ENCODE measurements around the gene PSMA2.

Gene PSMA2

GRCh38 chr7:42931834-42932651, at the start of gene PSMA2, which contains the start of gene MRPL32:
TSS of gene PSMA2 (minus strand) at chr7:42932174. CDS start at chr7:42932158, 16 bp downstream.
TSS of gene MRPL32 (plus strand) at chr7:42932376. CDS start at chr7:42932387, 11 bp downstream.
- DNase-seq: peak; percentile 98

DNA sequence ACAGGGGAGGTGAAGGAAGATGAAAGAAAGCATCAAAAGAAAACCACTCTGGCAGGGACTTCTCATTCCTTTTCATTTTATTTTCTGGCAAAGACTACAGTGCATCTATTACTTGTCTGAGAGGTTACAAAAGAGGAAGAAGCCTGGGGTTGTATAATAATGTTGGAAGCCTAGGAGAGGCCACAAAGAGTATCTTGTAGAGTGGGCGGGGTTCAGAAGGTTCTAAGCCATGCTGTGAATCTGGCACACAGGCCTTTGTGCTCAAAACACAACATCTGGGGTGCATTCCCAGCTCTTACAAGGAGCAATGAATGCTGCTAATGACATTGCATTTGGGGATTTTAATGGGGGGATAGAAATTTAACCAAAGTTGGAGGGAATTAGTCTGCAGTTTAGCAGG, 49.6 kb upstream of the PSMA2 start:
- no peak for DNase-seq

GRCh38 chr7:42980514-42980913, 48.5 kb upstream of the PSMA2 start:
- no peak for DNase-seq

GRCh38 chr7:42980084-42980483, 48.1 kb upstream of the PSMA2 start:
- no peak for DNase-seq

- DNase-seq: no peak
Measured at GRCh38 chr7:42978496-42978895, 46.5 kb upstream of the PSMA2 start.

- no peak for DNase-seq
Measured at GRCh38 chr7:42976371-42976770, 44.4 kb upstream of the PSMA2 start.

DNA sequence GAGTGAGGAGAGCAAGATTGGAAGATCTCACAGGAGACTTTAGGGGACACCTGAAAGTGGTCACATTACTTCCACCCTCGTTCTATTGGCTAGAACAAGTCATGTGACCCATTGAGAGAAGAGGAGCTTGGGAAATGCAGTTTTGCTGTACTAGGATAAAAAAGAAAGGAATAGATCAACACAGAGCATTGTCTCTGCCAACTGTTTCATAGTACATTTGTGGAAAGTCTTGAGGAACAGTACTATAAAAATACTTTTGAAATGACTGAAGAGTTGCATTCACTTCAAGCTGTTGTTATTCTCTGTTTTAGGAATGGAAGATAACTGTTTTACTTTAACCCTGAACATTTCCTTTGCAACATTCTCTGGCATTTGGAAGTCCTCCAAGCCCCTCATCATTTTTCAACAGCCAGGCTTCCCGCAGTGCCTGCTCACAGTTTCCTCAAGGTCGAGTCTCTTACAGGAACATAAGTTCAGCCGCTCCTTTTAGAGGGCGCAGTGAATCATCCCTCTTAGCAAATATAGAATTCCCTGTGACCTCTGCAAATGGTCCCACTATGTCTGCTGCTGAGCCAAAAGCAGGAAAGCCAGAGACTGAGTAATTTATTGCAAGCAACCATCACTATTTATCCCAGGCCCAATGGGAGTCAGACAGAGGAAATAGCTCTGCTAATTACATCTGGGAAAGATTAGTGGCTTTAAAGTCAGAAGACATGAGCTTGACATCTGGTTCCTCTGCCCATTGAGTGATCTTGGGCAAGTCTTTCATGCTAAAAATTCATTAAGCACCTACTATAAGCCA, 40.9 kb upstream of the PSMA2 start:
- no peak for DNase-seq

- DNase-seq: no peak
Measured at GRCh38 chr7:42967391-42967790, 35.4 kb upstream of the PSMA2 start.

DNA sequence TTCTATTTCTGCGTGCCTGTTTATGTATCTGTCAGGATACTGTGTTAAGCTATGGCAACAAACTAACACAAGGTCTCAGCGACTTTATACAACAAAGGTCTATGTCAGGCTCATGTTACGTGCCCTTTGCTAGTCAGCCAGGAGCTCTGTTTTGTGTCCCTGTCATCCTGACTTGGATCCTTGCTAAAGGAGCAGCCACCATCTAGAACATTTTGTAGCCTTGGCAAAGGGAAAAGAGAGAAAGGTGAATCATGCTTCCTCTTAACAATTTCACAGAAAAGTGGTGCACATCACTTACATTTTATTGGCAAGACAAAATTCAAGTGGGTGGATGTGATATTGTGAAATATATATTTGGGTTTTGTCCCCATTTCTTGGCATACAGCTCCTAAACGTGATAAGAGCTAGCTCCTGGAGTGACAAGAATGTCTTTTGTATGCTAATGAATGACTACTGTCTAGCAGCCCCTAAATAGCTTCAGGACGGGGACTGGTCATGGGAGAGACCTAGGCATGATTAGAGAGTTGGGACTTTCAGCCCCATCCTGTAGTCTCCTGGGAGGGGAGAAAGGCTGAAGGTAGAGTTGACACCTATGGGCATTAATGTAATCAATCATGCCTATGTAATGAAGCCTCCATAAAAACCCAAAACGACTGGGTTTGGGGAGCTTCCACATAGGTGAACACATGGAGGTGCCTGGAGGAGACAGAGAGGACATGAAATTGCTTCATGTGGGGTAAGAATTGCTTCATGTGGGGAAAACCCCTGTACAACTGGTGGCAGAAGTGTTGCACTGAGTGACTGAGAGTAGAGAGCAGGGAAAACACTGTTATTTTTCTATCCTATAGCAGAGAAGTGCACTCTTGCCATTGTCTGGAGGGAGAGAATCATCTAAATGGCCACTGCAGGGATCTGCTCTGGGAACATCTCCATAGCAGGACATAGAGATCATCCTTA, 33.2 kb upstream of the PSMA2 start:
- DNase-seq: no peak

DNA sequence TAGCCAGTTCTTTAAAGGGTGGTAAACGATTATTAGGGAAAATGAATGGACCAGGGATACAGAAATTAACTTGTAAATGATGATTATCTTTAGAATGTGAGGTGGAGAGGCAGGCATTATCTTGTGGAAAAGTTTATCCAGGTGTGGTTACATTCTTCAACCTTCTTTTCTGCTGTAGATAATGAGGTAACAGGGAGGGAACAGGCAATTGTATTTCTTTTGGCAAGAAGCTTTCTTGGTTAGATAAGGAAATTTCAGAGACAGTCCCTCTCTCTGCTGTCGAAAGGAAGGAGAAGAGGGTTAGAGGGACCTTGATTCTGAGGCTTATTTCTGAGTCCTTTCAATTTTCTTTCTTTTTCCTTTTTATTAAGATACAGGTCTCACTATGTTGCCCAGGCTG, 32.3 kb upstream of the PSMA2 start:
- DNase-seq: no peak

DNA sequence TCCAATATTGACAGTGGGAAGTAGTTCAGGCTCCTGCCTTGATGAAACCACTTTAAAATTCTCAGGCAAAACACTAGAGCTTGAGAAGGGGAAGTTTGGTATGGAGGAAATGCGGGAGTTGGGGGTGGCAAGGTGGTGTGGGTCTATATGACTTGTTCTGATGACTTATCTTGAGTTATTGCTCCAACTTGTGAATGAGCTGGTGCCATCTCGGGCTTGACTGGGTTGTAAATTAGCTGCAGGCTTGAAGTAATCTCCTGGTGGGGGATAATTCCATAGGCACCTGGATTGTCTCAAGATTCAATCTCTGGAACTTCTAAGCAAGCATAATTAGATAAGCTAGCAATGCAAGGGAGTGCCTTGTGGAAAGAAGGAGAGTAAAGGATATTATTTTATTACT, 29.2 kb upstream of the PSMA2 start:
- no peak for DNase-seq

- no peak for DNase-seq
Measured at GRCh38 chr7:42960762-42961161, 28.8 kb upstream of the PSMA2 start.

- DNase-seq: no peak
Measured at GRCh38 chr7:42959549-42959948, 27.6 kb upstream of the PSMA2 start.

DNA sequence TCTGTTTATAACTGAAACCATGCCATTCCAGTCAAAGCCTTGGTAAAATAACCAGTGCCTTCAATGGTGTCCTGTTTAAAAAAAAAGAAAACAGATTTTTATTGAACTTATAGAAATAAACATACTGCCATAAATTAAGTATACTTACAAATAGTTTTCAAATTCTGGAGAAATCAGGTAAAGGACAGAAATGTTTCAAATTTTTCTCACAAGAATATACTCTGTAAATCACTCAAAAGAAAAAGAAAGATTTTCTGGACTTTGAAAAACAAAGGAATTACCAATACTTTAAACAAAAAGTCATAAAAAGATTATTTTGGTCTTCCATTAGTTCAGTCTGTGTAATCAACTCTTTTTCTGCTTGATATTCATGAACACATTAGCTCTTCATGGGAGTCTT, 24.1 kb upstream of the PSMA2 start:
- DNase-seq: no peak

- no peak for DNase-seq
Measured at GRCh38 chr7:42953994-42954393, 22.0 kb upstream of the PSMA2 start.

- no peak for DNase-seq
Measured at GRCh38 chr7:42952328-42952727, 20.4 kb upstream of the PSMA2 start.

DNA sequence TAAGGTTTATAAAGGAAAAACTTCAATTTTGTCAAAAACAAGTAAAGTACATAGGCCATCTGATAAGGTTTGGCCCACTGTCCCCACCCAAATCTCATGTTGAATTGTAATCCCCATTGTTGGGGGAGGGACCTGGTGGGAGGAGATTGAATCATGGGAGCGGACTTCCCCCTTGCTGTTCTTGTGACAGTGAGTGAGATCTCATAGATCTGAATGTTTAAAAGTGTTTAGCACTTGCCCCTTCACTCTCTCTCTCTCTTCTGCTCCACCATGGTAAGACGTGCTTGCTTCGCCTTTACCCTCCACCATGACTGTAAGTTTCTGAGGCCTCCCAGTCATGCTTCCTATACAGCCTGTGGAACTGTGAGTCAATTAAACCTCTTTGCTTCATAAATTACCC, 18.4 kb upstream of the PSMA2 start:
- DNase-seq: no peak

DNA sequence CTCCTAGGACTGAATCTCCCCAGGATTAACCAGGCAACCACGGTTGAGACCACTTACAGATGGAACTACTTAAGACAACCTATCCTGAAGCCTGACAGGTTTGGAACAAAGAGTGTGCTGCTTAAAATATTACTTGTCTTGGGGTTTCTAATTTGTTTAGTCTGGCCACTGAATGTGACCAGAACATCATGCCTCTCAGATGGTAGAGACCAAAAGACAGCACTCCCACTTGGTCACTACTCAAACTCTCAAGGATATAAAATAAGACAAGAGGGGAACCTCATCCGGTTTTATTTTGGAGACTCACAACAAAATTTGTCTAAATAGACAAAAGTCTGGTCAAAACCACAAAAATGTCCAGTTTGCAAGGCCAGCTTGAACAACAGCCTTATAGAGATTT, 15.5 kb upstream of the PSMA2 start:
- no peak for DNase-seq

- no peak for DNase-seq
Measured at GRCh38 chr7:42946627-42946950, 14.6 kb upstream of the PSMA2 start.

- DNase-seq: no peak
Measured at GRCh38 chr7:42945821-42946626, 14.1 kb upstream of the PSMA2 start.

DNA sequence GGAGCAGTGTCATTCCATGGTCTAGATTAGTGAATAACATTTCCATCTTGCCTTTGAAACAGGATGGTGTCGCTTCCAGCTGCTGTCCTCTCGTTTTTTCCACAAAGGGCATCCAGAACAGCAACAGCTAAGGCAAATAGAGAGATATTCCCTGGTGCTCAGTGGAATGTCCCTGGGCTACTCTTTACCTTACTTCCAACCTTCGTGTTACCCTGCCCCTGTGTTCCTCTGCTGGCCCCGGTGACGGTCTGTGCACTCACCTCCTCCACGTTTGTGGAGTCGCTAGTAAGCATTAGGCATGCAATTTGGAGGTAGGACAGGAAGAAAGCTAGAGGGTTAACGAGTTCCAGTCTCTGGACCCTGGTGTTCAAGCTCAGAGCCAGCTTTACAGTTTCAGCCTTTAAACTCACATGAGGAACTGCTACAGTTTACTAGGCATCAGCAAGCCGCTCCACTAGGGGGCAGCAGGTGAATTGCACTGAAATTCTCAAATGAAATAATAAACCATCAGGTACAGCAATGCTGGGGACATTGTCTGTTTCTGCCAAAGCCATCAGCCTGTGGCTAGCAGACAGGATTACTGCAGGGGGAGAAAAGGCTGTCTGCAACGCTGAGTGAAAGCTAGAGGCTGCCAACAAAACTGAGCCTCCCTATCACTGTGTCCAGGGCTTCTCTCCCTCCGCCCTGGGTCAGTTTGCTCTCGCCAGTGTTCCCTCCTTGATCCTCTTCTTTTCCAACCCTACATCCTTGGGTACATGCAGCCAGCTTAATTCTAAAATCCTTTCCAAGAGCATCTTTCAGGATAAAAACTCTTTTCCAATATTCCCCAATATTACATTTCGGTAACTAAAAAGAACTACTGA, 9.2 kb upstream of the PSMA2 start:
- peak; percentile 81 for DNase-seq

Data from RPMI8226 (cell line).